RWPE1 (cell line): Measurements from ENCODE around the gene PLXND1.

ENCODE experiments used
- CTCF ChIA-PET: fragments of 350-600 bp; sonication (Branson Sonifier 250); formaldehyde crosslinking; extraction: SDS; loops from one replicate; lab custom pipeline; 2021; lab: Yijun Ruan, JAX
- POLR2A ChIA-PET: fragments of 400-600 bp; formaldehyde crosslinking; extraction: SDS; loops from one replicate; lab custom pipeline; 2020; ENCODE audit warnings: antibody characterized with exemption; ENCODE audit not compliant: low non-redundant PET; lab: Yijun Ruan, JAX
- DNase-seq: peaks from one replicate; pipeline ENCODE4 v3.0.0; 2012; ENCODE audit warnings: low spot score
- H3K27ac ChIP-seq: fragments of 450-650 bp; 2 replicates; pipeline ENCODE4 v1.5.1; 2017
- CTCF ChIP-seq: fragments of 450-650 bp; conservative IDR thresholded peaks from 2 replicates; pipeline ENCODE4 v1.5.1; 2017; ENCODE audit warnings: low read depth, mild to moderate bottlenecking

The PLXND1 gene

GRCh38 chr3:129530251-129530791 is 76.2 kb downstream of the PLXND1 start:
- CTCF ChIA-PET = no interaction called here
- no peak for TF ChIP-seq CTCF
- H3K27ac ChIP-seq = no peak overlapping the region
- DNase-seq = no peak
- POLR2A ChIA-PET = no interaction called here

GRCh38 chr3:129529436-129530210 is 76.9 kb downstream of the PLXND1 start:
- ChIA-PET POLR2A (no interaction called here), CTCF (no interaction called here)
- no peak for TF ChIP-seq CTCF
- no peak overlapping the region for H3K27ac ChIP-seq
- DNase-seq = no peak

GRCh38 chr3:129528589-129529100 is 77.8 kb downstream of the PLXND1 start, which contains the start of gene RHO:
Gene RHO (plus strand): TSS chr3:129528639. CDS start chr3:129528734, 95 bp downstream.
- no peak within 1 kb of the TSS for H3K27ac ChIP-seq
- ChIA-PET CTCF (no interaction called here), POLR2A (no interaction called here)
- no peak for TF ChIP-seq CTCF
- DNase-seq = no peak

- CTCF ChIA-PET = no interaction called here
- DNase-seq = no peak
- POLR2A ChIA-PET = no interaction called here
Observed at GRCh38 chr3:129527262-129527661, 79.2 kb downstream of the PLXND1 start.

GRCh38 chr3:129526121-129526900 is 80.2 kb downstream of the PLXND1 start:
- ChIA-PET POLR2A (no interaction called here), CTCF (interaction anchor here (0.6 kb wide), 1 partner anchor 90 kb away, joined by 4 read pairs; no protein-coding TSS in a partner anchor)
- no peak overlapping the region for H3K27ac ChIP-seq
- TF ChIP-seq CTCF = no peak
- no peak for DNase-seq

More at GRCh38 chr3:129527262-129527661, 79.2 kb downstream of the PLXND1 start:
- TF ChIP-seq CTCF = no peak
- H3K27ac ChIP-seq = no peak overlapping the region

- CTCF ChIA-PET = no interaction called here
- POLR2A ChIA-PET = no interaction called here
- TF ChIP-seq CTCF = no peak
- no peak for DNase-seq
- no peak overlapping the region for H3K27ac ChIP-seq
Observed at GRCh38 chr3:129525341-129525968, 81.0 kb downstream of the PLXND1 start.
